ENCODE results near the gene GAB4. TPM values are rescaled to one million over a fixed set of nuclear protein-coding genes. Genes with fewer than 3 reads are reported as not detected.

Gene GAB4, protein sequence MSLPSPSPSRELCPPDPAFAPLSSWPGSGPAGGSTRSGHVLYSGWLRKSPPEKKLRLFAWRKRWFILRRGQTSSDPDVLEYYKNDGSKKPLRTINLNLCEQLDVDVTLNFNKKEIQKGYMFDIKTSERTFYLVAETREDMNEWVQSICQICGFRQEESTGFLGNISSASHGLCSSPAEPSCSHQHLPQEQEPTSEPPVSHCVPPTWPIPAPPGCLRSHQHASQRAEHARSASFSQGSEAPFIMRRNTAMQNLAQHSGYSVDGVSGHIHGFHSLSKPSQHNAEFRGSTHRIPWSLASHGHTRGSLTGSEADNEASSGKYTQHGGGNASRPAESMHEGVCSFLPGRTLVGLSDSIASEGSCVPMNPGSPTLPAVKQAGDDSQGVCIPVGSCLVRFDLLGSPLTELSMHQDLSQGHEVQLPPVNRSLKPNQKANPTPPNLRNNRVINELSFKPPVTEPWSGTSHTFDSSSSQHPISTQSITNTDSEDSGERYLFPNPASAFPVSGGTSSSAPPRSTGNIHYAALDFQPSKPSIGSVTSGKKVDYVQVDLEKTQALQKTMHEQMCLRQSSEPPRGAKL
- total RNA-seq (not detected in 2 replicates), polyA plus RNA-seq (not detected in 2 replicates)

DNA sequence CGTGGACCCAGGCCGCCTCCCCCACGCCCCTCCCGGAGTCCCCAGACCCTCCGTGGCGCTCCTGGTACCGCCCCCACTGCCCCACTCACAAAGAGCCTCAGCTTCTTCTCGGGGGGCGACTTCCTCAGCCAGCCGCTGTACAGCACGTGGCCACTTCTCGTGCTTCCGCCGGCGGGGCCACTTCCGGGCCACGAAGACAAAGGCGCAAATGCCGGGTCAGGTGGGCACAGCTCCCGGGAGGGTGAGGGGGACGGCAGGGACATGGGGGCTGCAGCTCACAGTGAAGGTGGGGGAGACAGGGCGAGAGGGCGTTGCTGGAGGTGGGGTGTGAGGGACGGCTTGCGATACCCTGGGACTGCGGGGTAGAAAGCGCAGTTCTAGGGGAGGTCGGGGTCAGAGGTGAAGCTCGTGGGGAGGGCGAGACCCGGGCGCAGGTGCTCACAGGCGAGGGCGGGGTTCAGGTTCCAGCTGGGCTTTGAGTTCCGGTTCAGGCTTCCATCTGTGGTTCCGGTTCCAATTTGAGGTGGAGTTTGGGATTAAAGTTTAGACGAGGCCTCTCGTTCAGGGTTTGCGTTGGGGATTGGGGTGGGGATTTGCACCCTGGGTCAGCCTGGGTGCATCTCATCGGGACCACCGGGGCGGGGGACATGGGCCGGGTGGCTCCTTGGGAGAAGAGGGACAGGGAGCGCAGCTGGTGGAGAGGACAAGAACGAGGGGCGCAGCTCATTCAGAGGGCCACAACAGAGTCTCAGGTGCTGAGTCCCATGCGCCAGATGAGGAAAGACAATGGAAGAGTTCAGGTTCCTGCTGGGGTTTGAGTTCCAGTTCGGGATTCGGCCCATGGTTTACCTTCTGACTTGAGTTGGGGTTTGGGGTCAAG, at the start of gene GAB4:
TSS of gene GAB4 (minus strand) at position 371 of the 880 bp plus-strand sequence. CDS start at position 263, 108 bp downstream.
- no peak for DNase-seq (ENCODE audit: low spot score)
- Histone ChIP-seq H3K4me2 (no peak within 1 kb of the TSS), H3K27me3 (no peaks in the 10 kb centered on the region), H3K9me2 (replicated peaks; ENCODE audit: insufficient read depth) (no peaks in the 10 kb centered on the region), H3K36me3 (replicated peaks; ENCODE audit: insufficient read depth, low read depth) (no peaks in the 10 kb centered on the region), H3K4me1 (ENCODE audit: insufficient read depth) (no peaks in the 10 kb centered on the region), H4K20me1 (ENCODE audit: insufficient read depth, poor library complexity, severe bottlenecking) (no peaks in the 10 kb centered on the region), H2AFZ (no peak within 1 kb of the TSS), H3K79me2 (no peaks in the 10 kb centered on the region), H3K27ac (no peak within 1 kb of the TSS), H3K9me3 (ENCODE audit: low read depth) (no peaks in the 10 kb centered on the region), H3K4me3 (no peak within 1 kb of the TSS)
- 79% methylated on average over 35 of the region's 49 CpGs for WGBS (ENCODE audit: low lambda C conversion rate, missing lambda C conversion rate)
- TF ChIP-seq EZH2phosphoT487 (IDR thresholded peaks at IDR 0.05; ENCODE audit: low read depth, severe bottlenecking, unreplicated experiment) (no peak), EZH2 (IDR thresholded peaks at IDR 0.05; ENCODE audit: borderline replicate concordance) (no peak)
- TF ChIP-seq, protein P1, sequence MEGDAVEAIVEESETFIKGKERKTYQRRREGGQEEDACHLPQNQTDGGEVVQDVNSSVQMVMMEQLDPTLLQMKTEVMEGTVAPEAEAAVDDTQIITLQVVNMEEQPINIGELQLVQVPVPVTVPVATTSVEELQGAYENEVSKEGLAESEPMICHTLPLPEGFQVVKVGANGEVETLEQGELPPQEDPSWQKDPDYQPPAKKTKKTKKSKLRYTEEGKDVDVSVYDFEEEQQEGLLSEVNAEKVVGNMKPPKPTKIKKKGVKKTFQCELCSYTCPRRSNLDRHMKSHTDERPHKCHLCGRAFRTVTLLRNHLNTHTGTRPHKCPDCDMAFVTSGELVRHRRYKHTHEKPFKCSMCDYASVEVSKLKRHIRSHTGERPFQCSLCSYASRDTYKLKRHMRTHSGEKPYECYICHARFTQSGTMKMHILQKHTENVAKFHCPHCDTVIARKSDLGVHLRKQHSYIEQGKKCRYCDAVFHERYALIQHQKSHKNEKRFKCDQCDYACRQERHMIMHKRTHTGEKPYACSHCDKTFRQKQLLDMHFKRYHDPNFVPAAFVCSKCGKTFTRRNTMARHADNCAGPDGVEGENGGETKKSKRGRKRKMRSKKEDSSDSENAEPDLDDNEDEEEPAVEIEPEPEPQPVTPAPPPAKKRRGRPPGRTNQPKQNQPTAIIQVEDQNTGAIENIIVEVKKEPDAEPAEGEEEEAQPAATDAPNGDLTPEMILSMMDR (IDR thresholded peaks at IDR 0.05; ENCODE audit: poor library complexity): no peak

DNA sequence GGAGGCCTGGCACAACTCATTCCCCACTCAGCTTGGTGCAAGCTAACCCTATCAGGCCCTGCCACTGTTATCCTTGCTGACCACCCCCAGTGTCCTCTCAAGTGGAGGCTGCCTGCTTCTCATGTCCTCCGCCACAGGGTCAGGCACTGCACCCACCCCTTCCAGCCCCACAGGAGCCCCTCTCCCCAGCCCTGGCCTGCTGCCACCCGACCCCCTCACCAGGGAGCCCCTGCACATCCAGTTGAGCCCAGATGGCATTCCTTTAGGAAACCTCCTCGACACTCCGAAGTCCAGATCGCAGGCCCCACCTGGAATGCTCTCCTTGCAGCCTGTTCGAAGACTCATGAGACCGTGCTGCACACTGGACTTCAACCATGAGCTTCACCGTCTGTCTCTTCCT, 48.8 kb upstream of the GAB4 start:
- no peaks in the 10 kb centered on the region for H3K36me3 ChIP-seq (replicated peaks; ENCODE audit: insufficient read depth, low read depth)
- no peak for DNase-seq (ENCODE audit: low spot score)
- H3K27me3 ChIP-seq: peaks cover 3% of the 10 kb centered on the region
- no peak overlapping the region for H3K27ac ChIP-seq
- H3K4me3 ChIP-seq: no peak overlapping the region
- no peak overlapping the region for H2AFZ ChIP-seq
- no peaks in the 10 kb centered on the region for H3K9me2 ChIP-seq (replicated peaks; ENCODE audit: insufficient read depth)
- no peaks in the 10 kb centered on the region for H4K20me1 ChIP-seq (ENCODE audit: insufficient read depth, poor library complexity, severe bottlenecking)
- 78% methylated on average over 7 of the region's 8 CpGs for WGBS (ENCODE audit: low lambda C conversion rate, missing lambda C conversion rate)
- TF ChIP-seq EZH2 (IDR thresholded peaks at IDR 0.05; ENCODE audit: borderline replicate concordance): no peak
- TF ChIP-seq, protein P1 (IDR thresholded peaks at IDR 0.05; ENCODE audit: poor library complexity): no peak
- H3K4me1 ChIP-seq (ENCODE audit: insufficient read depth): no peaks in the 10 kb centered on the region
- no peaks in the 10 kb centered on the region for H3K79me2 ChIP-seq
- H3K4me2 ChIP-seq: no peak overlapping the region
- no peaks in the 10 kb centered on the region for H3K9me3 ChIP-seq (ENCODE audit: low read depth)

DNA sequence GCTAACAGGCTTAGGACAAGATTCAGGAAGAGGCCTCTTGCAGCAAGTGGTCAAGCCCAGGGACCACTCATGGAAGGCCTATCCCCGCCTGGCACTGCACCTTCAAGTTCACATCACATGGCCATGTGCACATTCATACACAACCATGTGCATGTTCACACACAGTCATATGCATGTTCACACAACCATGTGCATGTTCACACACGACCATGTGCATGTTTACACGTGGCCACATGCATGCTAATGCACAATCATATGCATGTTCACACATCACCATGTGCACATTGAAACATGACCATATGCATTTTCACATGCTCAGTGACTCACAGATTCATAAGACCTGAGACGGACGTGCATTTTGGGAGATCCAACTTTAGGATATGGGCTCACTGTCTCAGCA, 48.0 kb upstream of the GAB4 start:
- peaks cover 3% of the 10 kb centered on the region for H3K27me3 ChIP-seq
- no peak overlapping the region for H3K27ac ChIP-seq
- H3K9me2 ChIP-seq (replicated peaks; ENCODE audit: insufficient read depth): no peaks in the 10 kb centered on the region
- WGBS (ENCODE audit: low lambda C conversion rate, missing lambda C conversion rate): 87% methylated on average over 5 of the region's 5 CpGs
- H3K79me2 ChIP-seq: no peaks in the 10 kb centered on the region
- H3K9me3 ChIP-seq (ENCODE audit: low read depth): no peaks in the 10 kb centered on the region
- no peak overlapping the region for H3K4me2 ChIP-seq
- DNase-seq (ENCODE audit: low spot score): no peak
- H4K20me1 ChIP-seq (ENCODE audit: insufficient read depth, poor library complexity, severe bottlenecking): no peaks in the 10 kb centered on the region
- TF ChIP-seq EZH2 (IDR thresholded peaks at IDR 0.05; ENCODE audit: borderline replicate concordance) (no peak), EZH2phosphoT487 (IDR thresholded peaks at IDR 0.05; ENCODE audit: low read depth, severe bottlenecking, unreplicated experiment) (no peak)
- TF ChIP-seq, protein P1 (IDR thresholded peaks at IDR 0.05; ENCODE audit: poor library complexity): no peak
- no peaks in the 10 kb centered on the region for H3K4me1 ChIP-seq (ENCODE audit: insufficient read depth)
- H2AFZ ChIP-seq: no peak overlapping the region
- no peaks in the 10 kb centered on the region for H3K36me3 ChIP-seq (replicated peaks; ENCODE audit: insufficient read depth, low read depth)
- no peak overlapping the region for H3K4me3 ChIP-seq

All from hepatocyte (in vitro differentiated cells).